ENCODE measurements around the gene OIT3.

The OIT3 gene

GRCh38 chr10:72953687-72954086 lies 60.1 kb downstream of the OIT3 start:
- no peak for DNase-seq

- DNase-seq, result no peak
Measured at GRCh38 chr10:72954230-72954595, 60.7 kb downstream of the OIT3 start.

GRCh38 chr10:72954596-72955554 lies 61.3 kb downstream of the OIT3 start, which contains the start of gene PLA2G12B:
Gene PLA2G12B, minus strand, starts transcription at chr10:72954806. Its CDS starts 121 bp downstream, at chr10:72954685.
- DNase-seq, result no peak

GRCh38 chr10:72956001-72956400 lies 62.5 kb downstream of the OIT3 start:
- DNase-seq, result no peak

- DNase-seq, result no peak
Measured at GRCh38 chr10:72976886-72977285, 83.3 kb downstream of the OIT3 start.

GRCh38 chr10:72979709-72980108 lies 86.2 kb downstream of the OIT3 start:
- DNase-seq, result no peak

- no peak for DNase-seq
Measured at GRCh38 chr10:72980348-72980747, 86.8 kb downstream of the OIT3 start.

- no peak for DNase-seq
Measured at GRCh38 chr10:72981028-72981881, 87.7 kb downstream of the OIT3 start.

- no peak for DNase-seq
Measured at GRCh38 chr10:72981882-72982529, 88.5 kb downstream of the OIT3 start.
